C4-2B (cell line): ENCODE results near the gene NISCH.

Experiments
- ZFX ChIP-seq: fragments of 450-650 bp; IDR thresholded peaks from 2 replicates; pipeline ENCODE4 v1.6.1; 2017
- TF ChIP-seq, protein P1 (sequence below): fragments of 450-650 bp; conservative IDR thresholded peaks from 2 replicates; pipeline ENCODE4 v1.5.1; 2017; ENCODE audit warnings: mild to moderate bottlenecking

GRCh38 chr3:52428151-52429005, 27.0 kb upstream of the NISCH start:
- TF ChIP-seq, protein P1, sequence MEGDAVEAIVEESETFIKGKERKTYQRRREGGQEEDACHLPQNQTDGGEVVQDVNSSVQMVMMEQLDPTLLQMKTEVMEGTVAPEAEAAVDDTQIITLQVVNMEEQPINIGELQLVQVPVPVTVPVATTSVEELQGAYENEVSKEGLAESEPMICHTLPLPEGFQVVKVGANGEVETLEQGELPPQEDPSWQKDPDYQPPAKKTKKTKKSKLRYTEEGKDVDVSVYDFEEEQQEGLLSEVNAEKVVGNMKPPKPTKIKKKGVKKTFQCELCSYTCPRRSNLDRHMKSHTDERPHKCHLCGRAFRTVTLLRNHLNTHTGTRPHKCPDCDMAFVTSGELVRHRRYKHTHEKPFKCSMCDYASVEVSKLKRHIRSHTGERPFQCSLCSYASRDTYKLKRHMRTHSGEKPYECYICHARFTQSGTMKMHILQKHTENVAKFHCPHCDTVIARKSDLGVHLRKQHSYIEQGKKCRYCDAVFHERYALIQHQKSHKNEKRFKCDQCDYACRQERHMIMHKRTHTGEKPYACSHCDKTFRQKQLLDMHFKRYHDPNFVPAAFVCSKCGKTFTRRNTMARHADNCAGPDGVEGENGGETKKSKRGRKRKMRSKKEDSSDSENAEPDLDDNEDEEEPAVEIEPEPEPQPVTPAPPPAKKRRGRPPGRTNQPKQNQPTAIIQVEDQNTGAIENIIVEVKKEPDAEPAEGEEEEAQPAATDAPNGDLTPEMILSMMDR: peak; percentile 82
- TF ChIP-seq ZFX: no peak
